Left lung (tissue), 10 donors: ENCODE measurements around the gene POLR2B. TPM values are rescaled to one million over a fixed set of nuclear protein-coding genes. Genes with fewer than 3 reads are reported as not detected.

Source experiments
- ATAC-seq: fragments of 200-7000 bp; cut with Tn5 transposase; one replicate; pipeline ENCODE4 v1.9.1; 2020; ENCODE audit warnings: moderate library complexity
- DNase-seq, 4 donors: peaks; one replicate each; pipeline ENCODE4 v3.0.0-alpha.2; 2013 to 2020
- H3K27ac ChIP-seq, 2 donors: fragments of 200-600 bp; sonication (generic) in 1 of 2; one replicate each; pipeline versions ENCODE4 v1.5.0 to v1.8.0; 2020 to 2021
- H3K27me3 ChIP-seq, 2 donors: fragments of 200-600 bp; sonication (generic) in 1 of 2; one replicate each; pipeline versions ENCODE4 v1.5.0 to v1.8.0; 2020 to 2021
- H3K36me3 ChIP-seq, 2 donors: fragments of 200-600 bp; sonication (generic) in 1 of 2; one replicate each; pipeline versions ENCODE4 v1.5.0 to v1.8.0; 2020 to 2021
- H3K4me1 ChIP-seq, 2 donors: fragments of 200-600 bp; one replicate each; pipeline ENCODE4 v1.8.0; 2021
- H3K4me3 ChIP-seq, 2 donors: fragments of 200-600 bp; sonication (generic) in 1 of 2; one replicate each; pipeline versions ENCODE4 v1.5.0 to v1.8.0; 2020 to 2021; ENCODE audit warnings: mild to moderate bottlenecking in 1 of 2
- H3K9me3 ChIP-seq, 2 donors: fragments of 200-600 bp; sonication (generic) in 1 of 2; one replicate each; pipeline versions ENCODE4 v1.5.0 to v1.8.0; 2020 to 2021
- CTCF ChIP-seq, 2 donors: fragments of 200-600 bp; sonication (generic) in 1 of 2; IDR thresholded peaks; one replicate each; pipeline versions ENCODE4 v1.5.0 to v1.8.0; 2021; ENCODE audit warnings: antibody characterized with exemption in 2 of 2
- intact Hi-C, 2 donors: fragments of 100-400 bp; cut with DNase I; formaldehyde crosslinking; loops; one replicate each; pipeline versions ENCODE4 v1.11.2 to v1.14.2; 2022
- polyA plus RNA-seq, 6 donors: library from polyadenylated mRNA; unstranded; fragments of 120-200 nt; gene quantifications; one replicate each; pipeline ENCODE4 v1.2.1, GENCODE V29; 2013; ENCODE audit not compliant: insufficient read length in 6 of 6
- total RNA-seq, 2 donors: library from RNA; stranded (reverse); fragmentation: NEBNext Ultra II Directional; extraction: Animal tissue kit (Norgen Biotek cat#: 25700); gene quantifications; one replicate each; pipeline ENCODE4 v1.2.1, GENCODE V29; 2021
- donor health status: DM: no; HTN: yes; CAD: no.
- donor health status: DM: no; HTN: no; CAD: no.

POLR2B gene
- total and polyA plus RNA-seq, 8 donors: 62.1 to 126 (median 112) TPM

GRCh38 chr4:56973336-56973735 is 5.4 kb upstream of the POLR2B start:
- H3K9me3 ChIP-seq: peaks cover 0 to 11% of the 10 kb centered on the region in 2 donors
- no peak overlapping the region for H3K4me3 ChIP-seq
- intact Hi-C loops: no loop called here
- ATAC-seq (no peak), DNase-seq (no peak)
- no peaks in the 10 kb centered on the region for H3K27me3 ChIP-seq
- peaks cover 12 to 26% of the 10 kb centered on the region in 2 donors for H3K4me1 ChIP-seq
- TF ChIP-seq CTCF (IDR thresholded peaks at IDR 0.05): no peak
- H3K27ac ChIP-seq: no peak overlapping the region
- H3K36me3 ChIP-seq: peaks cover 0 to 66% of the 10 kb centered on the region in 2 donors

GRCh38 chr4:56976283-56976836 is 2.3 kb upstream of the POLR2B start:
- peak; percentile 2 for ATAC-seq

GRCh38 chr4:56976837-56977320 is 1.8 kb upstream of the POLR2B start:
- Histone ChIP-seq H3K27ac (peak overlapping the region; percentile 92 to 94), H3K4me3 (peak overlapping the region; percentile 62 to 95), H3K9me3 (peaks cover 0 to 11% of the 10 kb centered on the region in 2 donors), H3K36me3 (peaks cover 0 to 31% of the 10 kb centered on the region in 2 donors), H3K4me1 (peaks cover 26 to 52% of the 10 kb centered on the region in 2 donors), H3K27me3 (no peaks in the 10 kb centered on the region)
- DNase-seq: peak in 3 of 4 donors; percentile 49 to 92 (median 68)
- intact Hi-C loops: no loop called here
- ATAC-seq: peak; percentile 75
- TF ChIP-seq CTCF (IDR thresholded peaks at IDR 0.05): no peak

More at GRCh38 chr4:56976283-56976836, 2.3 kb upstream of the POLR2B start:
- Histone ChIP-seq H3K36me3 (peaks cover 0 to 36% of the 10 kb centered on the region in 2 donors), H3K27ac (peak overlapping the region in 1 of 2 donors; percentile 94), H3K27me3 (no peaks in the 10 kb centered on the region), H3K4me3 (peak overlapping the region; percentile 62 to 95), H3K9me3 (peaks cover 0 to 11% of the 10 kb centered on the region in 2 donors), H3K4me1 (peaks cover 26 to 46% of the 10 kb centered on the region in 2 donors)
- peak in 3 of 4 donors; percentile 3 to 38 (median 13) for DNase-seq
- intact Hi-C loops: no loop called here
- no peak for TF ChIP-seq CTCF (IDR thresholded peaks at IDR 0.05)

GRCh38 chr4:56977321-56978012 is 1.2 kb upstream of the POLR2B start, which contains the start of gene NOA1:
Gene NOA1 (minus strand): TSS chr4:56977606. CDS start chr4:56977585, 21 bp downstream.
- Histone ChIP-seq H3K4me1 (peaks cover 26 to 58% of the 10 kb centered on the region in 2 donors), H3K27ac (peak within 1 kb of the TSS; percentile 92 to 94), H3K9me3 (peaks cover 0 to 11% of the 10 kb centered on the region in 2 donors), H3K4me3 (peak within 1 kb of the TSS; percentile 62 to 95), H3K27me3 (no peaks in the 10 kb centered on the region), H3K36me3 (peaks cover 0 to 25% of the 10 kb centered on the region in 2 donors)
- peak; percentile 97 to 100 (median 98) for DNase-seq
- ATAC-seq: peak; percentile 85
- intact Hi-C loops: no loop called here
- no peak for TF ChIP-seq CTCF (IDR thresholded peaks at IDR 0.05)
